DND-41 (cell line): Measurements from ENCODE around the gene TMEM117.

Source experiments
- ATAC-seq: fragments of 200-7000 bp; cut with Tn5 transposase; 3 replicates; pipeline ENCODE4 v1.9.1; 2021; ENCODE audit warnings: low read depth; ENCODE audit not compliant: insufficient read depth
- DNase-seq: peaks from one replicate; pipeline ENCODE4 v3.0.0-alpha.2; 2020
- H2AFZ ChIP-seq: 2 replicates; pipeline ENCODE4 v1.6.0; 2012; ENCODE audit warnings: low read depth, low read length
- H3K27ac ChIP-seq: 2 replicates; pipeline ENCODE4 v1.5.1; 2012; ENCODE audit warnings: low read length, inconsistent platforms
- H3K27me3 ChIP-seq: fragments of 200-600 bp; sonication (generic); 2 replicates; pipeline ENCODE4 v1.6.0; 2012; ENCODE audit warnings: low read length, mild to moderate bottlenecking, inconsistent platforms; ENCODE audit not compliant: insufficient read depth, poor library complexity
- H3K36me3 ChIP-seq: 2 replicates; pipeline ENCODE4 v1.5.1; 2012; ENCODE audit warnings: low read length, inconsistent platforms; ENCODE audit not compliant: insufficient read depth
- H3K4me1 ChIP-seq: 2 replicates; pipeline ENCODE4 v1.5.1; 2012; ENCODE audit warnings: mild to moderate bottlenecking, low read length; ENCODE audit not compliant: insufficient read depth
- H3K4me2 ChIP-seq: 2 replicates; pipeline ENCODE4 v1.6.0; 2012; ENCODE audit warnings: mild to moderate bottlenecking, moderate library complexity, low read length, inconsistent platforms; ENCODE audit not compliant: insufficient read depth
- H3K4me3 ChIP-seq, 2 experiments: fragments of 200-600 bp in 1 of 2; shearing (Covaris generic) in 1 of 2; 2 replicates each; pipeline ENCODE4 v1.5.1; 2012 to 2016; ENCODE audit warnings: inconsistent platforms in 2 of 2, low read length in 2 of 2, mild to moderate bottlenecking in 2 of 2, low read depth in 1 of 2, moderate library complexity in 1 of 2
- H3K79me2 ChIP-seq: 2 replicates; pipeline ENCODE4 v1.6.0; 2012; ENCODE audit warnings: low read length, inconsistent platforms; ENCODE audit not compliant: insufficient read depth
- H3K9ac ChIP-seq: 2 replicates; pipeline ENCODE4 v1.6.0; 2012; ENCODE audit warnings: low read depth, mild to moderate bottlenecking, inconsistent platforms, low read length, moderate library complexity
- H3K9me3 ChIP-seq: 2 replicates; pipeline ENCODE4 v1.5.1; 2012; ENCODE audit warnings: low read length, moderate library complexity, mild to moderate bottlenecking, inconsistent platforms; ENCODE audit not compliant: insufficient read depth, severe bottlenecking
- H4K20me1 ChIP-seq: 2 replicates; pipeline ENCODE4 v1.6.0; 2012; ENCODE audit warnings: low read length; ENCODE audit not compliant: insufficient read depth
- EZH2 ChIP-seq: IDR thresholded peaks from 3 replicates; pipeline ENCODE4 v1.6.1; 2012; ENCODE audit warnings: borderline replicate concordance, low read depth, mild to moderate bottlenecking, moderate library complexity, low read length, inconsistent platforms; ENCODE audit not compliant: severe bottlenecking
- TF ChIP-seq, protein P1 (sequence below): IDR thresholded peaks from 2 replicates; pipeline ENCODE4 v1.5.1; 2012; ENCODE audit warnings: borderline replicate concordance, low read length, moderate library complexity, mild to moderate bottlenecking; ENCODE audit not compliant: poor library complexity, severe bottlenecking; ENCODE audit errors: extremely low read depth

TMEM117 gene

DNA sequence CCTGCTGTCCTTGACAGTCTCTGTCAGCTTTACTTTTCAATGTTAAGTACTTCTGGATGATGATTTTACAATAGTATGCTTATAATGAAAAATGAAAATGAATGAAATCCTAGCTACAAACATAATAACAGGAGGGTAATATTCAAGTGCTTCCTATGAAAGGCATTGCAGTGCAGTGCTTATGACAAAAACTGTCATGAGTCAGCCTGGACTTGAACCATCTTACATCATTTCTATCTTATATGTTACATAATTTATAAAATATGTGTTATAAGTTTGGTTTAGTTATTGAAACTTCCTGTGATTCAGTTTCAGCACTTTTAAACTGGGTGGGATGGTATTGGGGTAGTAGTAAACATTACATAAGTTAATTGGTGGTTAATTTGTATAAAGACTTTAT, 451.7 kb downstream of the TMEM117 start:
- no peaks in the 10 kb centered on the region for H3K79me2 ChIP-seq
- H3K4me1 ChIP-seq: no peaks in the 10 kb centered on the region
- no peaks in the 10 kb centered on the region for H3K27me3 ChIP-seq
- no peak for ATAC-seq
- H3K4me3 ChIP-seq: no peak overlapping the region
- no peak overlapping the region for H3K27ac ChIP-seq
- no peaks in the 10 kb centered on the region for H3K36me3 ChIP-seq
- H2AFZ ChIP-seq: no peak overlapping the region
- DNase-seq: no peak
- TF ChIP-seq EZH2: no peak
- TF ChIP-seq, protein P1, sequence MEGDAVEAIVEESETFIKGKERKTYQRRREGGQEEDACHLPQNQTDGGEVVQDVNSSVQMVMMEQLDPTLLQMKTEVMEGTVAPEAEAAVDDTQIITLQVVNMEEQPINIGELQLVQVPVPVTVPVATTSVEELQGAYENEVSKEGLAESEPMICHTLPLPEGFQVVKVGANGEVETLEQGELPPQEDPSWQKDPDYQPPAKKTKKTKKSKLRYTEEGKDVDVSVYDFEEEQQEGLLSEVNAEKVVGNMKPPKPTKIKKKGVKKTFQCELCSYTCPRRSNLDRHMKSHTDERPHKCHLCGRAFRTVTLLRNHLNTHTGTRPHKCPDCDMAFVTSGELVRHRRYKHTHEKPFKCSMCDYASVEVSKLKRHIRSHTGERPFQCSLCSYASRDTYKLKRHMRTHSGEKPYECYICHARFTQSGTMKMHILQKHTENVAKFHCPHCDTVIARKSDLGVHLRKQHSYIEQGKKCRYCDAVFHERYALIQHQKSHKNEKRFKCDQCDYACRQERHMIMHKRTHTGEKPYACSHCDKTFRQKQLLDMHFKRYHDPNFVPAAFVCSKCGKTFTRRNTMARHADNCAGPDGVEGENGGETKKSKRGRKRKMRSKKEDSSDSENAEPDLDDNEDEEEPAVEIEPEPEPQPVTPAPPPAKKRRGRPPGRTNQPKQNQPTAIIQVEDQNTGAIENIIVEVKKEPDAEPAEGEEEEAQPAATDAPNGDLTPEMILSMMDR: no peak
- H3K9me3 ChIP-seq: no peaks in the 10 kb centered on the region
- H3K4me2 ChIP-seq: no peak overlapping the region
- H4K20me1 ChIP-seq: no peaks in the 10 kb centered on the region
- no peak overlapping the region for H3K9ac ChIP-seq

DNA sequence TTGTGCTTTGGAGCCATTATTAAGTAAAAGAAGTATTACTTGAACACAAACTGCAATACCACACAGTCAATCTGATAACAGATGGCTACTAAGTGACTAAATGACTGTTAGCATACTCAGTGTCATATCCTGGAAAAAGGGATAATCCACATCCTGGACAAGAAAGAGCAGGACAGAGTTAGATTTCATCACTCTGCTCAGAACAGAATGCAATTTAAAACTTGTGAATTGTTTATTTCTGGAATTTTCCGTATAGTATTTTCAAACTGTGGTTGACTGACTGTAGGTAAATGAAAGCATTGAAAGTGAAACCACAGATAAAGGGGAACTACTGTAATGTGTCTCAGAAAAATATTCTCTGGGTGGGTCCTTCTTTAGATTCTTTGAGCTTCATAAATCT, 458.8 kb downstream of the TMEM117 start:
- Histone ChIP-seq H3K27ac (no peak overlapping the region), H3K27me3 (no peaks in the 10 kb centered on the region), H3K4me3 (no peak overlapping the region), H3K4me1 (no peaks in the 10 kb centered on the region), H3K4me2 (no peak overlapping the region), H3K9ac (no peak overlapping the region), H4K20me1 (no peaks in the 10 kb centered on the region), H3K36me3 (no peaks in the 10 kb centered on the region), H3K9me3 (no peaks in the 10 kb centered on the region), H3K79me2 (no peaks in the 10 kb centered on the region), H2AFZ (no peak overlapping the region)
- ATAC-seq (no peak), DNase-seq (no peak)
- TF ChIP-seq, protein P1: no peak
- TF ChIP-seq EZH2: no peak

DNA sequence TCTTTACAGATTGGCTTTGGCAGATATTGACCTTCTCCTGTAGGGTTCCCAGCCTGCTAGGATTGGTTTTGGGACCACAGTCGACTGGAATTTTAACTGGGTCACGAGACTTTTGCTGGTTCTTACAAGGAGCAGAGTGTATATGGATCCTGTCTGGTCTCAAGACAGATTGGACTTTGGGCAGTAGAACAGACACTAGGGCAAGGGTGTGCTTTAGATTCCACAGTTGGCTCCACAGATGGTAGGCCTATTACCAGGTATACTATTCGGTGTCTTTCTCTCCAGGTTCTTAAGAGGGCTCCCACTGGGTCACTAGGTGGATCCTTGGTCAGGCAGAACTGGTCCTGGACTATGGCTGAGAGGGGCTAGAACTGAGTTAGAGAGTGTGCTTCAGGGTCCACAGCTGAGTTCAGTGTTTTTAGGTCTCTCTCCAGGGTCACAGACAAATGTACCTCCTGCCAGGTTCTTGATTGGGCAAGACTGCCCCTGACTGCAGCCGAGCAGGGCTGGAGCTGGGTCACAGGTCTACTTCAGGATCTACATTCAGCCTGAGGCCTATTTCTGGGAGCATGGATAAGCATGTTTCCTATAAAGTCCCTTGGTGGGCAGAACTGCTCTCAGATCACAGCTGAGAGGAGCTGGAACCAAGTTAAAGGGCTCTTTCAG, 460.2 kb downstream of the TMEM117 start:
- no peak overlapping the region for H3K9ac ChIP-seq
- H3K36me3 ChIP-seq: no peaks in the 10 kb centered on the region
- H4K20me1 ChIP-seq: no peaks in the 10 kb centered on the region
- H3K4me1 ChIP-seq: no peaks in the 10 kb centered on the region
- H3K4me2 ChIP-seq: no peak overlapping the region
- H3K4me3 ChIP-seq: no peak overlapping the region
- DNase-seq: no peak
- no peak for ATAC-seq
- no peak overlapping the region for H3K27ac ChIP-seq
- no peaks in the 10 kb centered on the region for H3K9me3 ChIP-seq
- no peak overlapping the region for H2AFZ ChIP-seq
- no peaks in the 10 kb centered on the region for H3K27me3 ChIP-seq
- TF ChIP-seq, protein P1: no peak
- TF ChIP-seq EZH2: no peak
- H3K79me2 ChIP-seq: no peaks in the 10 kb centered on the region

DNA sequence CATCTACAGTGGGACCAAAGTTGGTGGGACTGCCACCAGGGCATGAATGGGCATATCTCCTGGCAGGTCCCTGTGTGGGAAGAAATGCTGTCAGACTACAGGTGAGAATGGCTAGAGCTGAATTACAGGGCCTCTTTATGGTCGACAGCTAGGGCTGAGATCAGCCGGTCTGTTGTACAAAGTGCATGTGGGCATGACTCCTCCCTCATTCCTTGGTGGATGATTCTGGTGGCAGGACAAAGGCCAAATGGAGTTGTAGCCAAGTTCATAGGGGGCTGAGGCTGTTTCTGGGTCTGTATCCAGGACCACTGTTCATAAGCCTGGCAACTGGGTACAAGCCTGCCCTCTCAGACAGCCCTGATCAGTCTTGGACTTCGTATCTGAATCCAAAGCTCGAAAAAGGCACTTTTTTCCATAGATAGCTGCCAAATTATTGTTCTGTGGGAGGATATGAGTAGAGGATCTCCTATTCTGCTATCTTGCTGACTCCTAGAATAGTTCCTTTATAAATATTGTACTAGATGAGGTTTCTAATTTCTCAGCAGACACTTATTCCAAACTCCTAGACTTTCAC, 460.8 kb downstream of the TMEM117 start:
- H3K36me3 ChIP-seq: no peaks in the 10 kb centered on the region
- H3K4me1 ChIP-seq: no peaks in the 10 kb centered on the region
- no peaks in the 10 kb centered on the region for H4K20me1 ChIP-seq
- H3K79me2 ChIP-seq: no peaks in the 10 kb centered on the region
- H3K4me3 ChIP-seq: no peak overlapping the region
- no peak for DNase-seq
- H3K27me3 ChIP-seq: no peaks in the 10 kb centered on the region
- H3K9me3 ChIP-seq: no peaks in the 10 kb centered on the region
- no peak for ATAC-seq
- no peak overlapping the region for H2AFZ ChIP-seq
- no peak overlapping the region for H3K27ac ChIP-seq
- H3K4me2 ChIP-seq: no peak overlapping the region
- no peak overlapping the region for H3K9ac ChIP-seq
- TF ChIP-seq, protein P1: no peak
- no peak for TF ChIP-seq EZH2
